ENCODE data around the gene LCN12. TPM values are rescaled to one million over a fixed set of nuclear protein-coding genes. Genes with fewer than 3 reads are reported as not detected.

The LCN12 gene
- total and polyA plus RNA-seq, 4 donors, result 0.71 to 3.3 (median 1.6) TPM; not detected in 1

DNA sequence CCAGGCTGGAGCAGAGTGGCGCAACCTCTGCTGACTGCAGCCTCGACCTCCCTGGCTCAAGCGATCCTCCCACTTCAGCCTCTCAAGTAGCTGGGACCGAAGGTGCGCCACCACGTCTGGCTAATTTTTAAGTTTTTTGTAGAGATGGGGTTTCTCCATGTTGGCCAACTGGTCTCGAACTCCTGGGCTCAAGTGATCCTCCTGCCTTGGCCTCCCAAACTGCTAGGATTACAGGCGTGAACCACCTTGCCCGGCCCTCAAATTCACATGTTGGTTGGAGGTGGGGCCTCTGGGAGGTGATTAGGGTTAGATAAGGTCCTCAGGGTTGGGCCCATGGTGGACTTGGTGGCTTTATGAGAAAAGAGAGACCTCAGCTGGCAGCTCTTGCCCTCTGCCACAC, 10.1 kb downstream of the LCN12 start:
- Histone ChIP-seq H3K27ac (ENCODE audit: low read depth in 1 of 2, low read length in 2 of 2) (no peak overlapping the region), H3K4me3 (ENCODE audit: low read length in 2 of 2) (no peak overlapping the region), H3K4me1 (ENCODE audit: control insufficient read depth in 1 of 2, insufficient read depth in 2 of 2, low read length in 2 of 2) (no peaks in the 10 kb centered on the region), H3K9me3 (ENCODE audit: control insufficient read depth, low read length) (no peaks in the 10 kb centered on the region), H3K27me3 (ENCODE audit: control insufficient read depth in 1 of 2, insufficient read depth in 2 of 2, low read length in 1 of 2) (no peaks in the 10 kb centered on the region), H3K36me3 (ENCODE audit: control insufficient read depth in 1 of 2, insufficient read depth in 2 of 2, low read length in 1 of 2) (no peaks in the 10 kb centered on the region)
- no peak for ATAC-seq (ENCODE audit: low FRiP score)
- intact Hi-C loops (cut with DNase I), result no loop called here
- no peak for DNase-seq
- WGBS, 2 donors, result 94 to 98% methylated on average over 9 of the region's 9 CpGs

DNA sequence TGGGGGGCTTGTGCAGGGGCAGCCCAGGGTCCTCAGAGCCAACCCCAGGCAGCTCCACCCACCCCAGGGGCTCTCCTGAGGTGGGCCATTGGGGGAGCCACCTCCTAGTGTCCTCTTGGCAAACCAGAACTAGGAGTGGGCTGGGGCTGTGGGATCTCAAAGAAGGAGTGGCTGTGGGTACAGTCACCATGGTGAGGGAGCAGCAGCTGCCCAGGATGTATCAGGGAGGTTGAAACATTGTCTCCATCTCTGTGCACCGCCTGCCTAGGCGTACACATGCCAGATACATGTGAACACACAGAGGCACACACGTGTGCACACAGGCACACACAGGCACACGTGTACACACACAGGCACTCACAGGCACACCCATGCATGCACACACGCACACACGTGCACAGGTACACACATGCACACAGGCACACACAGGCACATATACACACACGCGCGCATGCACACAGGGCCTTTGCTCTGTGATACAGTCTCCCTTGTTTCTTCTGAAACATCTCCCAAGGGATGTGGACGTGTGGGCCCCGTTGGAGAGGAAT, 10.7 kb downstream of the LCN12 start:
- H3K4me1 ChIP-seq (ENCODE audit: control insufficient read depth in 1 of 2, insufficient read depth in 2 of 2, low read length in 2 of 2), result no peaks in the 10 kb centered on the region

GRCh38 chr9:136963341-136963740, 11.3 kb downstream of the LCN12 start:
- no peak overlapping the region for H3K27ac ChIP-seq (ENCODE audit: low read depth in 1 of 2, low read length in 2 of 2)
- no peaks in the 10 kb centered on the region for H3K27me3 ChIP-seq (ENCODE audit: control insufficient read depth in 1 of 2, insufficient read depth in 2 of 2, low read length in 1 of 2)
- no peaks in the 10 kb centered on the region for H3K36me3 ChIP-seq (ENCODE audit: control insufficient read depth in 1 of 2, insufficient read depth in 2 of 2, low read length in 1 of 2)
- H3K9me3 ChIP-seq (ENCODE audit: control insufficient read depth, low read length), result no peaks in the 10 kb centered on the region
- DNase-seq, result no peak
- no peaks in the 10 kb centered on the region for H3K4me1 ChIP-seq (ENCODE audit: control insufficient read depth in 1 of 2, insufficient read depth in 2 of 2, low read length in 2 of 2)
- no peak for ATAC-seq (ENCODE audit: low FRiP score)
- intact Hi-C loops (cut with DNase I), result no loop called here
- no peak overlapping the region for H3K4me3 ChIP-seq (ENCODE audit: low read length in 2 of 2)
- WGBS, 2 donors, result 50 to 65% methylated on average over 15 of the region's 15 CpGs

More for the DNA sequence above, 10.7 kb downstream of the LCN12 start:
- Histone ChIP-seq H3K27ac (ENCODE audit: low read depth in 1 of 2, low read length in 2 of 2) (no peak overlapping the region), H3K36me3 (ENCODE audit: control insufficient read depth in 1 of 2, insufficient read depth in 2 of 2, low read length in 1 of 2) (no peaks in the 10 kb centered on the region), H3K27me3 (ENCODE audit: control insufficient read depth in 1 of 2, insufficient read depth in 2 of 2, low read length in 1 of 2) (no peaks in the 10 kb centered on the region), H3K4me3 (ENCODE audit: low read length in 2 of 2) (no peak overlapping the region), H3K9me3 (ENCODE audit: control insufficient read depth, low read length) (no peaks in the 10 kb centered on the region)
- ATAC-seq (ENCODE audit: low FRiP score) (no peak), DNase-seq (no peak)
- 72 to 75% methylated on average over 11 of the region's 11 CpGs for WGBS, 2 donors
- intact Hi-C loops (cut with DNase I), result no loop called here

GRCh38 chr9:136963751-136964150, 11.7 kb downstream of the LCN12 start:
- WGBS, 2 donors, result 83 to 89% methylated on average over 11 to 12 of the region's 12 CpGs
- Histone ChIP-seq H3K9me3 (ENCODE audit: control insufficient read depth, low read length) (no peaks in the 10 kb centered on the region), H3K4me3 (ENCODE audit: low read length in 2 of 2) (no peak overlapping the region), H3K27me3 (ENCODE audit: control insufficient read depth in 1 of 2, insufficient read depth in 2 of 2, low read length in 1 of 2) (no peaks in the 10 kb centered on the region), H3K27ac (ENCODE audit: low read depth in 1 of 2, low read length in 2 of 2) (no peak overlapping the region), H3K36me3 (ENCODE audit: control insufficient read depth in 1 of 2, insufficient read depth in 2 of 2, low read length in 1 of 2) (no peaks in the 10 kb centered on the region), H3K4me1 (ENCODE audit: control insufficient read depth in 1 of 2, insufficient read depth in 2 of 2, low read length in 2 of 2) (no peaks in the 10 kb centered on the region)
- no peak for DNase-seq
- intact Hi-C loops (cut with DNase I), result no loop called here
- ATAC-seq (ENCODE audit: low FRiP score), result no peak

DNA sequence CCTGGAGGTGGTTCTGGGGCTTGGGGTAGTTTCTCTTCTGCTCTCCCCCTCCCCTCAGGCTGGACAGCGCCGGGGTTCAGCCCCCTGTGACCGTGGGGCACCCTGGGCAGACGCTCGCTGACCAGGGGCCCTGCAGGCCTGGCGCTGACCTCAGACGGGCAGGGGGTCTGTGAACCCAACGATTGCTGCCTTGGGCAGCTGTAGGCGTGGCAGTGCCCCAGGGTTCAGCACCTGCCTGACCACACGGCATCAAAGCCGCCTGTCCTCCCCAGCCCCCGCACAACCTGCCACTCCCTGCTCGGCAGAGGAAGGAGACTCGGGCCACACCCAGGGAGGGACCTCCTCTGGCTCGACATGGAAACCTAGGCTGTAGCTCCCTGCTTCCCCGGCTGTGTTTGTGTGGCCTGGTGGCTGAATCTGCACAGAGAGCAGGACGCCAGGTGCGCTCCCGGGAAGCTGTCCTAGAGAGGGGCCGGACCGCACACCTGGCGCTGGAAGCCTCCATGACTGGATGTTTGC, 12.2 kb downstream of the LCN12 start:
- DNase-seq, result no peak
- Histone ChIP-seq H3K27me3 (ENCODE audit: control insufficient read depth in 1 of 2, insufficient read depth in 2 of 2, low read length in 1 of 2) (no peaks in the 10 kb centered on the region), H3K4me1 (ENCODE audit: control insufficient read depth in 1 of 2, insufficient read depth in 2 of 2, low read length in 2 of 2) (no peaks in the 10 kb centered on the region), H3K9me3 (ENCODE audit: control insufficient read depth, low read length) (no peaks in the 10 kb centered on the region), H3K36me3 (ENCODE audit: control insufficient read depth in 1 of 2, insufficient read depth in 2 of 2, low read length in 1 of 2) (no peaks in the 10 kb centered on the region), H3K4me3 (ENCODE audit: low read length in 2 of 2) (no peak overlapping the region), H3K27ac (ENCODE audit: low read depth in 1 of 2, low read length in 2 of 2) (no peak overlapping the region)
- WGBS, 2 donors, result 86 to 88% methylated on average over 20 to 22 of the region's 22 CpGs
- ATAC-seq (ENCODE audit: low FRiP score), result no peak
- intact Hi-C loops (cut with DNase I), result no loop called here

GRCh38 chr9:136964833-136965422, 12.9 kb downstream of the LCN12 start:
- H3K27ac ChIP-seq (ENCODE audit: low read depth in 1 of 2, low read length in 2 of 2), result no peak overlapping the region
- no peaks in the 10 kb centered on the region for H3K27me3 ChIP-seq (ENCODE audit: control insufficient read depth in 1 of 2, insufficient read depth in 2 of 2, low read length in 1 of 2)
- ATAC-seq (ENCODE audit: low FRiP score) (no peak), DNase-seq (no peak)
- WGBS, 2 donors, result 91% methylated on average over 26 of the region's 26 CpGs
- intact Hi-C loops (cut with DNase I), result no loop called here
- H3K36me3 ChIP-seq (ENCODE audit: control insufficient read depth in 1 of 2, insufficient read depth in 2 of 2, low read length in 1 of 2), result no peaks in the 10 kb centered on the region
- H3K4me3 ChIP-seq (ENCODE audit: low read length in 2 of 2), result no peak overlapping the region
- H3K4me1 ChIP-seq (ENCODE audit: control insufficient read depth in 1 of 2, insufficient read depth in 2 of 2, low read length in 2 of 2), result no peaks in the 10 kb centered on the region
- no peaks in the 10 kb centered on the region for H3K9me3 ChIP-seq (ENCODE audit: control insufficient read depth, low read length)

DNA sequence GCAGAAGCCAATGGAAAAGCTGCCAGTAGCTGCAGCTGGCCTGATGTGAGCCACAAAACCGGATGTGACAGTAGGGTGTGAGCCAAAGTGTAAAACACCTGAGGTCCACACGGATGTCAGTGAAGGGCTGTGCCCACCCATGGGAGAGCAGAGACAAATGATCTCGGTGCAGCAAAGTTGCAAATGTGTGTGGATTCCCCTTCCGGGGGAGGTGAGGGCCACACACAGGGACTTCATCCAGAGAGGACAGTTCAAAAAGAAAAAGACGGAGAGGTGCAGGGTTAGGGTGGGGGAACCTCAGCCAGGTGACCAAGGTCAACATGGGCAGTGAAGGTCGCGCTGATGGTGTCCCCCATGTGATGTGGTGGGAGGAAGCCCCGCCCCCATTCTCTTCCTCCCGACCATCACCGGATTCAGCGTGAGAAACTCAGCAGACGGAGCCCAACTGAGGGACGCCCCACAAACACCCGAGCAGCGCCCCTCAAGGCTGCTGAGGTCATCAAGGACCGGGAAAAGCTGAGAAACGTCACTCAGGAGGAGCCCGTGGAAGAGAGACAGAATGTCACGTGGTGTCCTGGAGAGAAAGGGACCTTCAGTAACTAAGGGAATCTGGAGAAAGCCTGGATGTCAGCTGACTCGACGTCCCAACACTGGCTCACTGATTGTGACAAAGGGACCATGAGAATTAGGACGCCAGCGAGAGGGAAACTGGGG, 13.9 kb downstream of the LCN12 start:
- Histone ChIP-seq H3K36me3 (ENCODE audit: control insufficient read depth in 1 of 2, insufficient read depth in 2 of 2, low read length in 1 of 2) (no peaks in the 10 kb centered on the region), H3K4me3 (ENCODE audit: low read length in 2 of 2) (no peak overlapping the region), H3K27me3 (ENCODE audit: control insufficient read depth in 1 of 2, insufficient read depth in 2 of 2, low read length in 1 of 2) (no peaks in the 10 kb centered on the region), H3K4me1 (ENCODE audit: control insufficient read depth in 1 of 2, insufficient read depth in 2 of 2, low read length in 2 of 2) (no peaks in the 10 kb centered on the region), H3K27ac (ENCODE audit: low read depth in 1 of 2, low read length in 2 of 2) (no peak overlapping the region), H3K9me3 (ENCODE audit: control insufficient read depth, low read length) (no peaks in the 10 kb centered on the region)
- DNase-seq (no peak), ATAC-seq (ENCODE audit: low FRiP score) (no peak)
- intact Hi-C loops (cut with DNase I), result no loop called here
- WGBS, 2 donors, result 30 to 31% methylated on average over 23 of the region's 23 CpGs

GRCh38 chr9:136968333-136969127, 16.5 kb downstream of the LCN12 start:
- no peak overlapping the region for H3K4me3 ChIP-seq (ENCODE audit: low read length in 2 of 2)
- H3K27me3 ChIP-seq (ENCODE audit: control insufficient read depth in 1 of 2, insufficient read depth in 2 of 2, low read length in 1 of 2), result no peaks in the 10 kb centered on the region
- ATAC-seq (ENCODE audit: low FRiP score), result no peak
- intact Hi-C loops (cut with DNase I), result no loop called here
- H3K9me3 ChIP-seq (ENCODE audit: control insufficient read depth, low read length), result no peaks in the 10 kb centered on the region
- 84 to 86% methylated on average over 17 of the region's 17 CpGs for WGBS, 2 donors
- DNase-seq, result no peak
- no peaks in the 10 kb centered on the region for H3K4me1 ChIP-seq (ENCODE audit: control insufficient read depth in 1 of 2, insufficient read depth in 2 of 2, low read length in 2 of 2)
- no peaks in the 10 kb centered on the region for H3K36me3 ChIP-seq (ENCODE audit: control insufficient read depth in 1 of 2, insufficient read depth in 2 of 2, low read length in 1 of 2)
- no peak overlapping the region for H3K27ac ChIP-seq (ENCODE audit: low read depth in 1 of 2, low read length in 2 of 2)

Data from aorta (tissue), 5 donors.